Measurements from ENCODE around the gene CPXM2. TPM values are rescaled to one million over a fixed set of nuclear protein-coding genes. Genes with fewer than 3 reads are reported as not detected.

CPXM2 gene
- total RNA-seq, 2 experiments from 2014 or later, result not detected

GRCh38 chr10:123848564-123849457 lies 42.8 kb downstream of the CPXM2 start:
- no peaks in the 10 kb centered on the region for H3K36me3 ChIP-seq (ENCODE audit: insufficient read depth, low read length)
- ChIA-PET POLR2A (no interaction called here), CTCF (no interaction called here)
- peaks cover 3% of the 10 kb centered on the region for H3K9me3 Mint-ChIP-seq
- H3K27ac ChIP-seq (ENCODE audit: low read depth in 1 of 2, low read length in 2 of 2), result no peak overlapping the region
- no peak for TF ChIP-seq CTCF (IDR thresholded peaks at IDR 0.05)
- no peaks in the 10 kb centered on the region for H3K36me3 Mint-ChIP-seq (ENCODE audit: low read depth)
- ATAC-seq (ENCODE audit: poor library complexity) (no peak), DNase-seq (no peak)
- intact Hi-C loops (cut with DNase I, micrococcal nuclease), result no loop called here
- no peak overlapping the region for H3K4me3 ChIP-seq (ENCODE audit: low read length)
- H3K4me3 Mint-ChIP-seq, result no peak overlapping the region
- no peak overlapping the region for H3K27ac Mint-ChIP-seq
- no peaks in the 10 kb centered on the region for H3K9me3 ChIP-seq (ENCODE audit: control insufficient read depth in 1 of 2, insufficient read depth in 1 of 2, low read length in 2 of 2)
- H3K4me1 ChIP-seq (ENCODE audit: insufficient read depth, low read length), result no peaks in the 10 kb centered on the region
- peaks cover 25% of the 10 kb centered on the region for H3K27me3 Mint-ChIP-seq
- no peaks in the 10 kb centered on the region for H3K27me3 ChIP-seq (ENCODE audit: control insufficient read depth in 1 of 2, insufficient read depth in 2 of 2, low read length in 2 of 2)
- H3K4me1 Mint-ChIP-seq (ENCODE audit: low read depth), result no peaks in the 10 kb centered on the region

GRCh38 chr10:123847686-123848432 lies 43.7 kb downstream of the CPXM2 start:
- H3K36me3 Mint-ChIP-seq (ENCODE audit: low read depth), result no peaks in the 10 kb centered on the region
- ATAC-seq (ENCODE audit: poor library complexity), result no peak
- no peak for TF ChIP-seq CTCF (IDR thresholded peaks at IDR 0.05)

GRCh38 chr10:123843835-123844234 lies 47.8 kb downstream of the CPXM2 start:
- H3K36me3 ChIP-seq (ENCODE audit: insufficient read depth, low read length), result no peaks in the 10 kb centered on the region
- no peak for ATAC-seq (ENCODE audit: poor library complexity)
- Mint-ChIP-seq H3K27ac (no peak overlapping the region), H3K4me1 (ENCODE audit: low read depth) (no peaks in the 10 kb centered on the region), H3K9me3 (peaks cover 3% of the 10 kb centered on the region), H3K4me3 (no peak overlapping the region), H3K36me3 (ENCODE audit: low read depth) (no peaks in the 10 kb centered on the region), H3K27me3 (peaks cover 13% of the 10 kb centered on the region)
- DNase-seq, result no peak
- H3K9me3 ChIP-seq (ENCODE audit: control insufficient read depth in 1 of 2, insufficient read depth in 1 of 2, low read length in 2 of 2), result no peaks in the 10 kb centered on the region
- H3K27ac ChIP-seq (ENCODE audit: low read depth in 1 of 2, low read length in 2 of 2), result no peak overlapping the region
- TF ChIP-seq CTCF (IDR thresholded peaks at IDR 0.05), result no peak
- ChIA-PET CTCF (no interaction called here), POLR2A (no interaction called here)
- no peak overlapping the region for H3K4me3 ChIP-seq (ENCODE audit: low read length)
- H3K4me1 ChIP-seq (ENCODE audit: insufficient read depth, low read length), result no peaks in the 10 kb centered on the region
- H3K27me3 ChIP-seq (ENCODE audit: control insufficient read depth in 1 of 2, insufficient read depth in 2 of 2, low read length in 2 of 2), result no peaks in the 10 kb centered on the region
- intact Hi-C loops (cut with DNase I, micrococcal nuclease), result no loop called here

More at GRCh38 chr10:123847686-123848432, 43.7 kb downstream of the CPXM2 start:
- Mint-ChIP-seq H3K9me3 (peaks cover 3% of the 10 kb centered on the region), H3K27ac (no peak overlapping the region), H3K4me1 (ENCODE audit: low read depth) (no peaks in the 10 kb centered on the region), H3K27me3 (peaks cover 19% of the 10 kb centered on the region), H3K4me3 (no peak overlapping the region)
- no peak for DNase-seq
- intact Hi-C loops (cut with DNase I, micrococcal nuclease), result no loop called here
- H3K4me1 ChIP-seq (ENCODE audit: insufficient read depth, low read length), result no peaks in the 10 kb centered on the region
- POLR2A ChIA-PET, result no interaction called here
- CTCF ChIA-PET, result no interaction called here
- H3K27me3 ChIP-seq (ENCODE audit: control insufficient read depth in 1 of 2, insufficient read depth in 2 of 2, low read length in 2 of 2), result no peaks in the 10 kb centered on the region
- H3K4me3 ChIP-seq (ENCODE audit: low read length), result no peak overlapping the region
- H3K27ac ChIP-seq (ENCODE audit: low read depth in 1 of 2, low read length in 2 of 2), result no peak overlapping the region
- no peaks in the 10 kb centered on the region for H3K36me3 ChIP-seq (ENCODE audit: insufficient read depth, low read length)
- H3K9me3 ChIP-seq (ENCODE audit: control insufficient read depth in 1 of 2, insufficient read depth in 1 of 2, low read length in 2 of 2), result no peaks in the 10 kb centered on the region

Data from CD4-positive, alpha-beta T cell (primary cell).